A204.1 (cell line): ENCODE data around the gene C3orf22.

Experiments
- FAIRE-seq: peaks from 2 replicates; lab custom pipeline; 2012; peaks lifted over from hg19 to GRCh38; lab: Jason Lieb, UNC

C3orf22 gene

DNA sequence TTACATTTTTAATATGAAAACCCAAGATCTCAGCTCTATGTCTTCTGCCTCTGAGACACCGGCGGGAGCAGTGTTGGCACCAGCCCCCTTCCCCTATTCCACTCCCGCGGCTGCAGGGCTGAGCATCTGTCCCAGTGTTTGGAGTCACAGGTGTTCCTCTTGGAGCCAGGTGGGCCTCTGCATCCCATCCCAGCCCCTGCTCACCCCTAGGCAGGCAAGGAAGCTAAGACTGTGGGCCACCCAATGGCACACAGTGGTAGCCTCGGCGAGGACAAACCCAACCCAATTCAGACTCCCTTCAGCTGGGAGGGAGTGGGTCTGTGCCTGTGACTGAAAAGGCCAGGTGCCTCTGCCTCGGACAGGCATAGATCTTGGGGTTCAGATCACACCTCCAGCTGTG, 31.7 kb downstream of the C3orf22 start:
- no peak for FAIRE-seq

DNA sequence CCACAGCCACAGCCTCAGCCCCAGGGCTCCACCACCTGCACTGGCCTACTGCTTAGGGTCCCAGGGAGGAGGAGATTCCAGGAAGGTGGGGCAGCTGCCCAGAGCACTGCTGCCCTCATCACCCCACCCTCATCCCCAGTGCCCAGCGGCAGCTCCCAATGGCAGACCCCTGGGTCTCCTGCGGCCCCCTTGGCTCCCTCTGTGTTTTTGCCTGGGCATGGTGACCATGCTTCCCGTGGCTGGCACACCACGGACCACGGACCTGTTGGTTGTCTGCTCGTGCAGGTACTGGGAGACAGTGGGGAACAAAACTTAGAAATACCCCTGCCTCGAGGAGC, 32.1 kb downstream of the C3orf22 start:
- FAIRE-seq = no peak

DNA sequence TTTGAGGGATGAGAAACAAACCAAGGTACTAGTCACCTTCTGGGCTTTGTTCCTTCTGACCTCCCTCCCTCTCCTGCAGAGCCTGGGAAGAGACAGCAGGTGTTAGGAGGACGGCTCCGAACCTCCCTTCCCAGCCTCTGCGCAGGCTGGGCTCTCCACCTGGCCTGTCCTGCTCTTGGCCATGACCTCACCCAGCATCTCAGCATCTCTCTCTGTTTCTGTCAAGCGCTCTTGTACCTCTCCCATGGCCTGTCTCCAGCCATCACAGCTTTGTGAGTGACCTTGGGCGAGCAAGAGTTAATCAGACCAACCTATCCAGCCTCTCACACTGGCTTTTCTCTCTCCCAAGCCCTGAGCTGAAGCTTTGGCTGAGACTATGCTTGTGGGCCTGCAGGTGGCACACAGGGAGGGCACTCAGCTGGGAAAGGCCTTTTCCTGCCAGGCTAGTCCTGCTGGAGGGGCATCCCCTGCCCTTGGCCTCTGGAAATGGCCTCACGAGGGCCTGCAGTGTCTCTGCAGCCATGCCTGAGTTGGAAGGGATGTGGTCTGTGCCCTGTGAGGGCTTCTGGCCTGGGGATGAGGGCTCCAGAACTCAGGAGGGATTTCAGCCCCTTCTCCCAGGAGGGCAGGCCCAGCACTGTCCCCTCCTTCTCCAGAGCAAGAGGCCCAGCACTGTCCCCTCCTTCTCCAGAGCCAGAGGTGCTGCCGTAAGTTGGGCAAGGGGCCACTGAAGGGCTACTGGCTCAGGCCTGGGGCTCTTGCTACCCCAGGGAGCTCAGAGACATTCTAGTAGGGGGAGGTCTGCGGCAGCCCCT, 32.7 kb downstream of the C3orf22 start:
- no peak for FAIRE-seq

DNA sequence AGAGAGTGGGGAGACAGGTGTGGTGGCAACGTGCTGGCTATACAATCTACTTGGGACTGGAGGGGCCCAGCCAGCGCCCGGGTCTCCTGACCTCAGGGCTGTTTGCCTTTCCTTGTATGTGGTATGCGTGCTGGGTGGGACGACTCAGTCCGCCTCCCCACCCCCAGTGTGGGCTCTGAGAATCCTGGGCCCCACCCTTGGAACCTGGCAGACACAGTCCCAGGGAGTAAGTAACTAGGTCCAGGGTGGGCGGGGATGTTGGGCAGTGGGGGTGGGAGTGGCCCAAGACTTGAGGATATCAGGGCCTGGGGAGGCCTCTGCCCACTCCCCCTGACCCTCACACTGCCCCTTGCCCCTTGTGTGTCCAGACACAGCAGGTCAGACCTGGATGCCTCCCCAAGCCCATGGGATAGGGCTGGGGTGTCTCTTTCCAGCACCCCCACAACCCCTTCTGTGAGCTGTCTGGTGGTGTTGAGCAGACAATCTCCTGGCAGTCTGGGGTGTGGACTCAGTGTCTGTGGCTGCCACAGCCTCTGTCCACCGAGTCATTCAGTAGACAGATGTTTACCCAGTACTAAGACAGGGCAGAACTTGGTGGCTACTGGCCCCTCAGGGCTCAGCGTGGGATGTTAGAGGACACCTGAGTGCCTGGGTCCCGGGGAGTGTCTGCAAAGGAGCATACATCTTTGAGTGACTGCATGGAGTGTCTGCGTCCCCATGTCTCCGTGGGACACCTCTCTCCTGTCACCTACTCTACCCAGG, 33.5 kb downstream of the C3orf22 start:
- no peak for FAIRE-seq

DNA sequence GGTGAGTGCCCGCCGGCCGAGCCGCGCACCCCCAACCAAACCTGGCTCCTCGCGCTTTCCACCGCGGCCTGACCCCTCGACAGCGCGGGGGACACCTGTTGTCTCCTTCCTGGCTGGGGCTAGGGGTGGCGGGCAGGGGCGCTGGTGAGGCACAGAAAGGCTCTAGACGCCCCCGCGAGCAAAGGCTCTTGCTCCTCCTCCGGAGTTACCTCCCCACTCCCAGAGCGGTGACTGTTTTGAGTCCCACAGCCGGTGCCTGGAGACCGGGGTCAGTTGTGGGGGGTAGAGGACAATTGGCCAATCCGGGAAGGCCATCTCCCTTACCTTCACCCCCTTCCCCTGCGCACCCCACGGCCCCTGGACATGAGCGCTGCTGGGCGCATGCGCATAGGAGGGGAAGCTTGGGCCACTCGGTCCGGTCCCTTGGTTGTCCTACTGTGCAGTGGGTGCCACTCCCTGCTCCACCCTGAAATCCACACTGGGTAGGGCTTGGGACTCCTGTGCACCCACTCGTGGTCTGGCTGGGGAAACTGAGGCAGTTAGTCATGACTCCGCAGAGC, 34.2 kb downstream of the C3orf22 start:
- no peak for FAIRE-seq

DNA sequence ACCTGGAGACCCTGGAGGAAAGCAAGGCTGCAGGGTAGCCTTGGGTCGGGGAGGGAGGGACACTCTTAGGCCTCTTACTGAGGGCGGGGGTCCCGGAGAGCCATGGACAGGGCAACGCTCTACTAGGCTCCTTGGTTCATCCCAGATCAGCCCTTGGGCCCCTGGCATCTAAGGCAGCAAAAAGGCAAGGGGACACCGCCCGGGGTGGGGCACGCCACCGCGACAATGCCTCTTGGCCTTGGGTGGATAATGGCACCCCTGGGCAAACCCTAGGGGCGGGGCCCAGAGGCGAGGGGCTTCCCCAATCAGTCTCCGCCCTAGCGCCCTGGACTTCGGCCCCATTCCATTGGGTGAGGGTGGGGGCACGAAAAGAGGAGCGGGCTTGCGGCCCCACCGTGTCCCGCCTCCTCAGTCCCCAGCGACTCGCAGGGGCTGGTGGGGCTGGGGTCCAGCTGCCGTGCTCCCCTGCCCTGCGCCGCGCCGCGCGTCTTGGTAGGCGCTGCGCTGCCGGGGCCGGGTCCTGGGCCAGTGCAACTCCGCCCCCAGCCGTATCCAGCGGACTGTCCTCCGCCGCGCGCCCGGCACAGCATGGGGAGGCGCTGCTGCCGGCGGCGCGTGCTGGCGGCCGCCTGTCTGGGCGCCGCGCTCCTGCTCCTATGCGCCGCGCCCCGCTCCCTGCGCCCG, 34.8 kb downstream of the C3orf22 start, which contains the start of gene CHST13:
Gene CHST13, plus strand, starts transcription at position 411 of the 684 bp plus-strand sequence. Its CDS starts 178 bp downstream, at position 589.
- no peak for FAIRE-seq

DNA sequence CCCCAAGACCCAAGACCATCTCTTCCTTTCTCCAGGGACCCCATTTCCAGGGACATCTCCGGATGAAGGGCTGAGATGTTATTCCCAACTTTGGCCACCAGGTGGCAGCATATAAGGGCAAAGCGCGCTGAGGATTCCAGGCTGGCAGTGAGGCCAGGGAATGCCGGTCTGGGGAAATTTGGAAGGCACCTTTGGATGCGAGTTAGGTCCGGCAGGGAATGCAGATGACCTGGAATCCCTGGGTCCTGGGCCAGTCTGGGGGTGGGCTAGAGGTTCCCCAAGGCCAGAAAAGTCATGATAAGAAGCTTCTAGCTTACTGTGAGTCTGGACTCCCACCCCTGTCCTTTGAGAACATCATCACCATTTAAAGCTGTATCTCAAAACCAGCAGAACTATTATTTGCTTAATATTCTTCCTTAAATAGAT, 36.4 kb downstream of the C3orf22 start:
- no peak for FAIRE-seq

DNA sequence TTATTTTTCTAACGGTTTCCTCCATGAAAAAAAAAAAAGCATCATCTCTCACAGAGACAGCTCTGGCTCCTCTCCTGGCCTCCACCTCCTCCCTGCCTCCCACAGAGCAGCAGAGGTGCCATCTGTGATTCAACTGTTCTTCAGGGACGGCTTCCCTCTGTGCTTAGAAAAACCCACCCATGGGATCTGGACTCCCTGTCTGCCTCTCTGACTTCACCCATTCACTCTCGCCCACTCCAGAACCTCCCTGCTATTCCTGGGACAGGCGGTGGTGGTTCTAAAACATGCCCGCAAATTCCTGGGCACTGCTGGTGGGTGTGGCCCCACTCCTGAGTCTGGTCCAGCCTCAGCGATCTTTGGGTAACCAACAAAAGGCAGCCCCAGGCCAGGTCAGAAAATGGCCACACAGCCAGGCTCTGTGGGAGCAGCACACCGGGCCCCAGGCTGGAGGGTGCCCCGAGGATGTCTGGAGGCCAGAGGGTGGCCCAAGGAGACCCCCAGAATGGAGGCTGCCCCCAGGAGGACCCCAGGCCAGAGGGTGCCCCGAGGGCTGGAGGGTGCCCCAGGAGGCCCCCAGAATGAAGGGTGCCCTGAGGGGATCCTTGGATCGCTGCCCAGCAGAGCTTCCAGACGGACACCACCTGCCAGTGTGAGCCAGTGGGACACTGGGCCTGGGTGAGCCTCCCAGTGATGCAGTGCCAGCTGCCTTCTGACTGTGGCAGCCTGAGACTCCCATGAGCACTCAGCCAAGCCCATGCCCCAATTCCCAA, 37.4 kb downstream of the C3orf22 start:
- no peak for FAIRE-seq

DNA sequence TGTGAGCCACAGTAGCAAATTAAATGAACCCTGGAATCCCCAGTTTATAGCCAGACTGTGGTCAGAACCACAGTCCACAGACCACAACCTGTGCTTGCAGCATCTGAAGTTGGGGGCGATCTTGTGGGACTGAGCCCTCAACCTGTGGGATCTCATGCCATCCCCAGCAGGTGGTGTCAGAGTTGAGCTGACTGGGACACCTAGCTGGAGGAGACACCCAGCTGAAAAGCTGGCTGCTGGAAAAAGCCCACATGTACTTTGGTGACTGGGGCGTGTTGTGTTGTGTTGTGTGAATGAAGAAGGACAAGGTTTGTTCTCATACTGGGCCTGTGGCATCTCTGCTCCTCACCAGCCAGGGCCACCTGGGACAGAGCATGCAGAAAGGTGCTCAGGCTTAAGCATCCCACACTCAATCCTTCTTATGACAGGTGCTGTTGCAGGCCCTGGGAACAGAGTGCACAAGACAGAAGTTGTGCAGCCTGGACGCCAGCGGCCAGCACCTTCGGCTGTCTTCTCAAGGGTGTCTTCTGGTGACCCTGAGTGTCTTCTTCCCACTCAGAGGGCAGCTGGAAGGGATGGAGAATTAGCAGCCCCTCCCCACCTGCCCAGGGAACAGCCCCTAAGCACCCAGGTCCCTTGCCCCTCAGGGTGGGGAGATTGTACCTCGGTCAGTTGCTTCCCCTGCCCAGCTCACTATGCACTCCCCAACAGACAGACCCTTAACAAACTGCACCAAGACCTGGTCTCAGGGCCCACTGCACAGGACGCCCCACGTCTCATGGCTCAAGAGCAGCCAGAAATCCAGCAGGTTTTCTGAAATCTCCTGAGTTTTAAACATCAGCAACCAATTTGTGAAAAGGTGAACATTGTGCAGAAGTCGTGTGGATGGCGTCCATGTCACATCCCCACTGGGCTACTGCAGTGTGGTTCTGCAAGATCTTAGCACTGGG, 39.0 kb downstream of the C3orf22 start:
- FAIRE-seq = no peak

DNA sequence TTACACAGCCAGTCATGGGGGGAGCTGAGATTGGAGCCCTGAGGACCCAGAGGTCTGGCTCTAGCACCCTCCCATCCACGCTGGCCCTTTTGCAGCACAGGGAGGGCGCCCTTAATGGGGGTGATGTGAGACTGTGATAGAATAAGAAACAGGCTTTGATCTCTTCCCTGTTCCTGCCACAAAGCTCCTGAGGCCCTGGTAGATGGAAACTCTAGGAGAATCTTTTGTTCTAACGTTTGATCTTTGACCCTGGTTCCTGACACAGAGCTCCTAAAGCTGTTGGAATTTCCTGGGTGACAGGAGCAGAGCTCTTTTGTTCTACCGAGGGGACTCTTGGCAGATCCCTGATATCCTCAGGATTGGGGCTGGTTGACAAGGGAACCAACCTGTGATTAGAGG, 40.0 kb downstream of the C3orf22 start:
- FAIRE-seq = no peak

DNA sequence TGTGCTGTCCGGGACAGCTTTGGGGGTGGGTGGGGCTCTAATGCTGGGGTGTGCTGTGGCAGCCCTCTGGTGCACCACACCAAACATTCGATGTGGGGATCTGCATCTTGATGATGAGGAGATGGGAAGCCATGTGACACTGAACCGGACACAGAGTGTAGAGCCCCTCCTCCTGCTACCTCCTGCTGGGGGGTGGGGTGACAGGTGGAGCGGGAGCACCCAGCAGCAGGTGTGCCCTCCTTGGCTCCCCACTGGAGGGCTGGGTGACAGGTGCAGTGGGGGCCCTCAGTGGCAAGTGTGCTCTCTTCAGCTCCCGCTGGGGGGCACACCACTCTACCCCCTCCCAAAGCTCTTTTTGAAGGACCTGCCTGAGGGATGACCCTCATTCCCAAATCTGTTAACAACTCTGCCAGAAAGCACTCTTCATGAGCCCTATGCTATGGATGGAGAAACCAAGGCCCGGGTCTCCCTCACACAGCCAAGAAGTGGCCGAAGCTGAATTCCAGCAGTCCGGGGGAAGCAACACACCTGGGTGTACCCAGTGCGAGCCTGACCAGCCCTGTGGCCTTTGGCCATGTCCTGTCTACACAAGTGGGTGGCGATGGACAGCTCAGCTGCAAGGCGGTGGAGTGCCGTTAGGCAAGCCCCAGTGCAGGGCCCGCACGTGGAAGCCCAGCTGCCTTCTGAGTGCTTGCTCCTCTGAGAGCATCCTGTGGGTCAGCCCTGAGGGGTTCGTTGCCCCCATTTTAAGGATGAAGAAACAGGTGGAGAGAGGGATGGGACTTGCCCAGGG, 40.5 kb downstream of the C3orf22 start:
- FAIRE-seq = no peak

DNA sequence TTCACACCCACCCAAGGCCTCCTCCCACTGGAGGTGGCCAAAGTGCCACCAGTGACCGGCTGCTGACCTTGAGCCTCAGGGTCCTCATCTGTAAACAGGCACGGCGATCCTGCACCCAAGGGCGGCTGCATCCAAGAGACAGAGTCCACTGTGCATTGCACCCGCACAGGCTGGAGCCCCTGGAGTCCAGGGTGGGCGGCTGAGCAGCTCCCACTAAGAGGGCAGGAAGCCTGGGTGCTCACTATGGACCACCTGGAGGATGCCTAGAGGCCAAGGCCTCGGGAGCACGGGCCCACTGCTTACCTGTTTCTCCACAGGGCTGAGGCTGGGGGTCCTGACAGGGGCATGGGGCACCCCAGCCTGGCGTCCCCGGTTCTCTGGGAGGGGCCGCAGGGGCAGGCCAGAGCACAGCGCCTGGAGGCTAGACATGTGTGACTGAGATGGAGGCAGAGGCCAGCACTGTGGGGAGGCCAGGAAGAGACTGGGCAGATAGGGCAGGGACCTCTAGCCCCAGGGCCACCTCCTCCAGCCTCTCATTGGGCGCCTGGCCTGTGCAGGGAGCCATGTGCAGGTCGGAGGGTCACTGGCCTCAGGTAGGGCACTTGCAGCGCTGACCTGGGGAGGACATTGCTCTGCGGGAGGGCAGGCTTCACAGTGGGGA, 41.3 kb downstream of the C3orf22 start, which contains the start of gene UROC1:
Gene UROC1, minus strand, starts transcription at position 483 of the 661 bp plus-strand sequence. Its CDS starts 54 bp downstream, at position 429.
- FAIRE-seq = no peak

DNA sequence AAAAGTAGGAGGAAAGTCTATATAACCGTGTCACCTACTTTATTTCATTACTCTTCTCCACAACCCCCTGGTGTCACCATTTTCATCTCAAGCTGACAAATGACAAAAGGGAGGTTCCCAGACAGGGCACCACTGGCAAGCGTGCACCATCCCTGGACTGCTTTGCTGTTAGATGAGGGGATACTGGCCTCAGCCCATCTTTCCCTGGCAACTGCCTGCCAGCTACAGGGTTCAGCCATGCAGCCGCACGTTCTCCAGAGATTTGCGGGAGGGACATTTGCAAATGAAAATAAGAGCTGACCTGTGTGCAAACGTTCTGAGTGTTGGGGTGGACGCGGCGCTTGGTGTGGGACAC, 41.8 kb downstream of the C3orf22 start:
- no peak for FAIRE-seq

DNA sequence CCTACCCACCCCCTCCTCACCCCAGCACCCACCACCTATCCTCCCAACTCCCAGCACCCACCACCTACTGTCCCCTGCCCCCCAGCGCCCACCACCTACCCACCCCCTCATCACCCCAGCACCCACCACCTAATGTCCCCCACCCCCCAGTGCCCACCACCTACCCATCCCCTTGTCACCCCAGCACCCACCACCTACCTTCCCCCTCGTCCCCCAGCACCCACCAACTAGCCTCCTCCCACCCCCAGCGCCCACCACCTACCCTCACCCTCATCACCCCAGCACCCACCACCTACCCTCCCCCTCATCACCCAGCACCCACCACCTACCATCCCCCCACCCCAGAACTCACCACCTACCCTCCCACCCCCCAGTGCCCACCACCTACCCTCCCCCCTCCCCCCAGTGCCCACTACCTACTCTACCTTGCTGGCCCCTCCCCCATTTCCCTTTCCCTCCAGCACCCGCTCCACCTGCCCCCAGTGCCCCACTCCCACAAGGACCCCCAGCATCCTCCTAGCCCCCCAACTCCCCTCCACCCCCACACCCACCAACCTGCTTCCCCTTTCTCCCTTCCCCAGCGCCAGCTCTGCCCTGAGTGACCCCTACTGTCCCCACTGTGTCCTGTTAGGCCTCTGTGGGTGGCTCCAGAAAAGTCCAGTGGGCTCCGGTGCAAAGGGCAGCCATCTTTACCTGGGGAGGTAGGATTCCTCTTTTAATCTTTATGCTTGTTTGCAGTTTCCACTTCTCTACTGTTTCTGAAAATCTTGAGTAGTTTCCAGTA, 42.4 kb downstream of the C3orf22 start:
- no peak for FAIRE-seq

DNA sequence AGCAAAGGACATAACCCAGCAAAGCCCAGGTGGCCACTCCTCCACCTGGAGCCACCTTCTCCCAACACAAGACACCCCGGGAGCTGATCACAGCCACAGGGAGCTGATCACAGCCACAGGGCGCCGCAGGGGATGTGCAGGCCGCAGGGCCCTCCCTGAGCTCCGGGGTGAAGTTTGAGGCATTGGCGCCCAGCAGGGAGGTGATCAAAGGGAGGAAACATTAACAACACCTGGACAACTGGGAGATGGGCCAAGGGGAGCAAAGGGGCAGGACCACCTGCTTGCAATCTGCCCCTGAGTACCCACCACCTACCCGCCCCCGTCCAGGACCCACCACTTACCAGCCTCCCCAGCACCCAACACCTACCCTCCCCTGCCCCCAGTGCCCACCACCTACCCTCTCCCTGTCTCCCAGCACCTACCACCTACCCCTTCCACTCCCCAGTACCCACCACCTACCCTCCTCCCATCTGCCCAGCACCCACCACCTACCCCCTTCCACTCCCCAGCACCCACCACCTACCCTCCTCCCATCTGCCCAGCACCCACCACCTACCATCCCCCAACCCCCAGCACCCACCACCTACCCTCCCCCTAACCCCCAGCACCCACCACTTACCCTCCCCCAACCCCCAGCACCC, 43.5 kb downstream of the C3orf22 start:
- no peak for FAIRE-seq

DNA sequence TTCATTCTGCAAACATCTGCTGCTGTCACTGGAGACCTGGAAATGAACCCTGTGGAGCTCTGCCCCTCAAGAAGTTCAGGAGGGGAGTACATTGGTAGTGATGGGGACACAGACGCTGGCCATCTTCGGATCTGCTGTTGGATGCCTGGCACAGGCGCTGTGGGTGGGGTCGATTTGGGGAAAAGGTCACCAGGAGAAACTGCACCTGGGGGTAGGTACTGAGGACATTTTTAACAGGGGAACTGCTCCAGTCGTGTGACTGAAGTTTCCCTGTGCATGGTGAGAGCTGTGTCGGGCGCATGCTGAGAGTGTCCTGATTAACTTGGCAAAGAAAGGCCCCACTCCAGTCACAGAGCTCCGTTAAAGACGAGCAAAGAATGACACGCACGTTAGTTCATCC, 44.6 kb downstream of the C3orf22 start:
- no peak for FAIRE-seq

DNA sequence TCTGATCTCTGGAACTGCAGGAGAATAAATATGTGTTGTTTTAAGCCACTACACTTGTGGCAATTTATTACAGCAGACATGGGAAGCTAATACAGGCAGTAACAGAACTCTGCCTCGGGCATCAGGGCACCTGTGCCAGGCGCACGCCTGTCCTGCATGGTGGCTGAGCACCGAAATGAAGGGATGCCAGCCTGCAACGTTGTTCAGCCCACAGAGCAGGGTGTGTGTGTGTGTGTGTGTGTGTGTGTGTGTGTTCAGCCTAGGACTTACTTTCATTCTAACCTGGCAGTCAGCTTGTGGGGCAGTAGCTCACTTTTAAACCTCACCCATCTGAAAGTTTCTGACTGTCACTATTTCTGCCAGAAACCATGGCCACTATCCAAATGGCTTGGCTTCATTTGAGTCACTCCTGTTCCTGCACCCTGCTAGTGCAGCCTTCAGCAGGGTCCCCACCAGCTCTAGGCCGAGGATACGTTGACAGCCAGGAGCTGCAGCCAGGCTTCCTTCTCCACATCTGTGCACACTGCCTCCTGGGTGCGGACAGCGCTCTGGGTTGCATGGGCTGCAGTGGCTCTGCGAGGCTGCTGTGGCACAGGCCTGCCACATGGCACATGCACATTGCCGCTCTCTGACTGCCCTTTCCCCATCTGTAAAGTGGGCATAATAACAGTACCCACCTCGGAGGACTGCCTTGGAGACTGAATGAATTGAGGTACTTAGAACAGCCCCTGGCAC, 45.6 kb downstream of the C3orf22 start:
- no peak for FAIRE-seq
